Measurements from ENCODE around the gene PDK2.

PDK2 gene

GRCh38 chr17:50102164-50102991 is 7.2 kb downstream of the PDK2 start:
- DNase-seq = no peak

- DNase-seq = no peak
These were observed 8.1 kb downstream of the PDK2 start for GRCh38 chr17:50103252-50103651.

- DNase-seq = no peak
These were observed 8.8 kb downstream of the PDK2 start for GRCh38 chr17:50103941-50104340.

GRCh38 chr17:50105811-50106210 is 10.7 kb downstream of the PDK2 start:
- no peak for DNase-seq

GRCh38 chr17:50106393-50107131 is 11.4 kb downstream of the PDK2 start:
- no peak for DNase-seq

GRCh38 chr17:50107790-50108414 is 12.8 kb downstream of the PDK2 start:
- DNase-seq = no peak

- DNase-seq = no peak
These were observed 13.4 kb downstream of the PDK2 start for GRCh38 chr17:50108556-50108955.

GRCh38 chr17:50109207-50109606 is 14.1 kb downstream of the PDK2 start:
- DNase-seq = no peak

- DNase-seq = no peak
These were observed 14.6 kb downstream of the PDK2 start for GRCh38 chr17:50109785-50110184.

- no peak for DNase-seq
These were observed 15.6 kb downstream of the PDK2 start for GRCh38 chr17:50110591-50111349.

GRCh38 chr17:50111673-50112655 is 16.8 kb downstream of the PDK2 start:
- no peak for DNase-seq

- no peak for DNase-seq
These were observed 17.5 kb downstream of the PDK2 start for GRCh38 chr17:50112694-50113093.

GRCh38 chr17:50113624-50114320 is 18.6 kb downstream of the PDK2 start:
- DNase-seq = no peak

GRCh38 chr17:50114401-50114800 is 19.2 kb downstream of the PDK2 start:
- no peak for DNase-seq

- DNase-seq = peak in 2 of 3 experiments; percentile 10 to 38
These were observed 19.8 kb downstream of the PDK2 start for GRCh38 chr17:50114849-50115357.

- no peak for DNase-seq
These were observed 20.6 kb downstream of the PDK2 start for GRCh38 chr17:50115756-50116155.

- DNase-seq = peak in 1 of 3 experiments; percentile 27
These were observed 22.3 kb downstream of the PDK2 start for GRCh38 chr17:50117202-50118051.

- no peak for DNase-seq
These were observed 23.1 kb downstream of the PDK2 start for GRCh38 chr17:50118076-50118827.

GRCh38 chr17:50118828-50119218 is 23.7 kb downstream of the PDK2 start:
- no peak for DNase-seq
